ENCODE data around the gene CHAMP1. TPM values are rescaled to one million over a fixed set of nuclear protein-coding genes. Genes with fewer than 3 reads are reported as not detected.

Gene CHAMP1
- total and polyA plus RNA-seq, 2 of the 13 experiments (the other 11 are each of a cell fraction or from before 2014, with no cell fraction given): 8.4 to 9.7 TPM

- TF ChIP-seq SKIL (CRISPR knock-in tag; IDR thresholded peaks at IDR 0.05; ENCODE audit: borderline replicate concordance): peak; percentile 74; the same call in 1 of the 2 replicates
- TF ChIP-seq ZNF749 (CRISPR knock-in tag; IDR thresholded peaks at IDR 0.05; ENCODE audit: borderline replicate concordance): peak; percentile 58; the same call in 1 of the 2 replicates
- peak; percentile 19; the same call in 1 of the 2 replicates for TF ChIP-seq LBX2 (CRISPR knock-in tag; IDR thresholded peaks at IDR 0.05; ENCODE audit: borderline replicate concordance)
- TF ChIP-seq FUBP1 (CRISPR knock-in tag; IDR thresholded peaks at IDR 0.05; ENCODE audit: borderline replicate concordance): no peak
- no peak for TF ChIP-seq FOXJ3 (CRISPR knock-in tag; IDR thresholded peaks at IDR 0.05; ENCODE audit: borderline replicate concordance)
- no peak for TF ChIP-seq KMT2B (CRISPR knock-in tag; IDR thresholded peaks at IDR 0.05)
- TF ChIP-seq CERS6 (CRISPR knock-in tag; IDR thresholded peaks at IDR 0.05): 0 out of 2 replicates have a peak, but pooled peaks have one; percentile 7
- TF ChIP-seq MBNL3 (CRISPR knock-in tag; conservative IDR thresholded peaks at IDR 0.05): no peak
- no peak for TF ChIP-seq ZNF740 (CRISPR knock-in tag; IDR thresholded peaks at IDR 0.05)
- TF ChIP-seq FOXO1 (CRISPR knock-in tag; IDR thresholded peaks at IDR 0.05): 0 out of 2 replicates have a peak, but pooled peaks have one; percentile 11
- no peak for TF ChIP-seq ELK4 (CRISPR knock-in tag; IDR thresholded peaks at IDR 0.05; ENCODE audit: borderline replicate concordance)
- no peak for TF ChIP-seq ZNF577 (CRISPR knock-in tag; IDR thresholded peaks at IDR 0.05; ENCODE audit: borderline replicate concordance, low read depth)
- TF ChIP-seq NR1H2 (CRISPR knock-in tag; IDR thresholded peaks at IDR 0.05; ENCODE audit: borderline replicate concordance, low read depth): no peak
- TF ChIP-seq CC2D1A (CRISPR knock-in tag; IDR thresholded peaks at IDR 0.05): no peak
- TF ChIP-seq FOXK2 (IDR thresholded peaks at IDR 0.05): no peak
- no peak for TF ChIP-seq LCORL (IDR thresholded peaks at IDR 0.05)
- peak; percentile 79 for TF ChIP-seq LCORL (CRISPR knock-in tag; IDR thresholded peaks at IDR 0.05)
- no peak for TF ChIP-seq STAT5B (CRISPR knock-in tag; IDR thresholded peaks at IDR 0.05)
- TF ChIP-seq ZNF121 (CRISPR knock-in tag; IDR thresholded peaks at IDR 0.05): peak; percentile 97
- TF ChIP-seq ESRRA (CRISPR knock-in tag; IDR thresholded peaks at IDR 0.05; ENCODE audit: low read depth): peak; percentile 60; the same call in 1 of the 2 replicates
- no peak for TF ChIP-seq MAFG (CRISPR knock-in tag; IDR thresholded peaks at IDR 0.05)
- peak; percentile 71 for TF ChIP-seq ZMAT3 (CRISPR knock-in tag; conservative IDR thresholded peaks at IDR 0.05)
Observed at GRCh38 chr13:114281351-114282040, 32.8 kb upstream of the CHAMP1 start, which contains the start of gene UPF3A (continued).
